ENCODE data around the gene PRDM16. TPM values are rescaled to one million over a fixed set of nuclear protein-coding genes. Genes with fewer than 3 reads are reported as not detected.

Gene PRDM16
- polyA plus RNA-seq, 1 donor (not counting 4 experiments of a cell fraction or from before 2014, with no cell fraction given), result 0.05 TPM

GRCh38 chr1:3444298-3444697 is 375.3 kb downstream of the PRDM16 start:
- Histone ChIP-seq H3K4me3 (ENCODE audit: control insufficient read depth in 2 of 3, extremely low read depth in 1 of 3, insufficient read depth in 2 of 3, low read depth in 1 of 3, low read length in 3 of 3) (no peak overlapping the region), H3K27me3 (ENCODE audit: control insufficient read depth, extremely low read depth, insufficient read depth, low read length) (no peaks in the 10 kb centered on the region), H3K27ac (ENCODE audit: control insufficient read depth, insufficient read depth, low read length) (no peak overlapping the region), H2AFZ (ENCODE audit: control insufficient read depth, low read length) (no peak overlapping the region), H3K4me1 (ENCODE audit: control insufficient read depth, extremely low read depth, insufficient read depth, low read length) (no peaks in the 10 kb centered on the region), H3K9me1 (ENCODE audit: control insufficient read depth, extremely low read depth, insufficient read depth, low read length) (no peaks in the 10 kb centered on the region), H4K20me1 (ENCODE audit: control insufficient read depth, extremely low read depth, insufficient read depth, low read length) (no peaks in the 10 kb centered on the region), H3K36me3 (ENCODE audit: control insufficient read depth in 2 of 2, extremely low read depth in 1 of 2, insufficient read depth in 2 of 2, low read length in 2 of 2) (no peaks in the 10 kb centered on the region), H3K4me2 (ENCODE audit: control insufficient read depth, extremely low read depth, insufficient read depth, low read depth, low read length) (no peak overlapping the region), H3K79me2 (ENCODE audit: control insufficient read depth, insufficient read depth, low read length) (no peaks in the 10 kb centered on the region), H3K9me3 (ENCODE audit: control insufficient read depth, low read depth, low read length) (no peaks in the 10 kb centered on the region), H3K9ac (ENCODE audit: control insufficient read depth, extremely low read depth, insufficient read depth, low read length) (no peak overlapping the region)
- DNase-seq (ENCODE audit: low read depth, low spot score) (no peak), FAIRE-seq (no peak)
- dilution Hi-C loops (cut with MboI; ENCODE audit: extremely low pct_ligation_motif_present, low sequenced_read_pairs), result no loop called here
- no peak for TF ChIP-seq EZH2 (IDR thresholded peaks at IDR 0.05; ENCODE audit: low read length)
- TF ChIP-seq CTCF (optimal IDR thresholded peaks at IDR 0.05 in 1 of 3, IDR thresholded peaks at IDR 0.05 in 1 of 3, conservative IDR thresholded peaks at IDR 0.05 in 1 of 3; ENCODE audit: extremely low read depth in 1 of 3, insufficient read depth in 2 of 3, low read length in 3 of 3), result no peak

- no peaks in the 10 kb centered on the region for H3K9me3 ChIP-seq (ENCODE audit: control insufficient read depth, low read depth, low read length)
- dilution Hi-C loops (cut with MboI; ENCODE audit: extremely low pct_ligation_motif_present, low sequenced_read_pairs), result no loop called here
Measured at GRCh38 chr1:3444736-3445135, 375.7 kb downstream of the PRDM16 start.

More at GRCh38 chr1:3444736-3445135, 375.7 kb downstream of the PRDM16 start:
- Histone ChIP-seq H3K9ac (ENCODE audit: control insufficient read depth, extremely low read depth, insufficient read depth, low read length) (no peak overlapping the region), H3K27me3 (ENCODE audit: control insufficient read depth, extremely low read depth, insufficient read depth, low read length) (no peaks in the 10 kb centered on the region), H3K4me3 (ENCODE audit: control insufficient read depth in 2 of 3, extremely low read depth in 1 of 3, insufficient read depth in 2 of 3, low read depth in 1 of 3, low read length in 3 of 3) (no peak overlapping the region), H2AFZ (ENCODE audit: control insufficient read depth, low read length) (no peak overlapping the region), H4K20me1 (ENCODE audit: control insufficient read depth, extremely low read depth, insufficient read depth, low read length) (no peaks in the 10 kb centered on the region), H3K9me1 (ENCODE audit: control insufficient read depth, extremely low read depth, insufficient read depth, low read length) (no peaks in the 10 kb centered on the region), H3K4me2 (ENCODE audit: control insufficient read depth, extremely low read depth, insufficient read depth, low read depth, low read length) (no peak overlapping the region), H3K27ac (ENCODE audit: control insufficient read depth, insufficient read depth, low read length) (no peak overlapping the region), H3K36me3 (ENCODE audit: control insufficient read depth in 2 of 2, extremely low read depth in 1 of 2, insufficient read depth in 2 of 2, low read length in 2 of 2) (no peaks in the 10 kb centered on the region), H3K4me1 (ENCODE audit: control insufficient read depth, extremely low read depth, insufficient read depth, low read length) (no peaks in the 10 kb centered on the region), H3K79me2 (ENCODE audit: control insufficient read depth, insufficient read depth, low read length) (no peaks in the 10 kb centered on the region)
- no peak for TF ChIP-seq EZH2 (IDR thresholded peaks at IDR 0.05; ENCODE audit: low read length)
- TF ChIP-seq CTCF (optimal IDR thresholded peaks at IDR 0.05 in 1 of 3, IDR thresholded peaks at IDR 0.05 in 1 of 3, conservative IDR thresholded peaks at IDR 0.05 in 1 of 3; ENCODE audit: extremely low read depth in 1 of 3, insufficient read depth in 2 of 3, low read length in 3 of 3), result no peak
- DNase-seq (ENCODE audit: low read depth, low spot score), result no peak
- FAIRE-seq, result no peak
